ENCODE measurements around the gene ZRANB3.

GRCh38 chr2:135149251-135149650 is 381.8 kb downstream of the ZRANB3 start:
- TF ChIP-seq CTCF (IDR thresholded peaks at IDR 0.05): no peak
- no peak for TF ChIP-seq POLR2A (IDR thresholded peaks at IDR 0.05)
